SU-DHL-6 (cell line): ENCODE measurements around the gene KRTAP9-3.
"Not testable (repeated sequence)": the region's sequence is repeated elsewhere in the genome, so short reads cannot be mapped to it uniquely, and the experiment has no call there.

Source experiments
- H2AFZ ChIP-seq: fragments of 200-600 bp; sonication (generic); 2 replicates; pipeline ENCODE4 v1.6.1; 2014; ENCODE audit warnings: low read depth, mild to moderate bottlenecking, moderate library complexity, mixed read lengths, antibody characterized with exemption, low read length; ENCODE audit not compliant: severe bottlenecking
- H3F3A ChIP-seq: fragments of 200-600 bp; shearing (Covaris generic); 2 replicates; pipeline ENCODE4 v1.6.0; 2016; ENCODE audit warnings: antibody characterized with exemption, mild to moderate bottlenecking; ENCODE audit not compliant: insufficient read depth
- H3K27ac ChIP-seq: fragments of 200-600 bp; sonication (generic); 2 replicates; pipeline ENCODE4 v1.5.1; 2016; ENCODE audit warnings: low read depth, mild to moderate bottlenecking, low read length, moderate library complexity, mixed read lengths
- H3K27me3 ChIP-seq: fragments of 200-600 bp; sonication (generic), shearing (Covaris generic); 2 replicates; pipeline ENCODE4 v1.6.0; 2014; ENCODE audit warnings: mild to moderate bottlenecking, low read length
- H3K36me3 ChIP-seq: fragments of 200-600 bp; sonication (generic); 2 replicates; pipeline ENCODE4 v1.6.1; 2014; ENCODE audit warnings: mild to moderate bottlenecking, low read length, mixed read lengths
- H3K4me2 ChIP-seq: fragments of 300-600, 200-600 bp; shearing (Covaris generic), sonication (generic); 2 replicates; pipeline ENCODE4 v1.6.0; 2014; ENCODE audit warnings: low read length, low read depth, mild to moderate bottlenecking; ENCODE audit not compliant: poor library complexity, severe bottlenecking
- H3K4me3 ChIP-seq: fragments of 200-600 bp; sonication (generic); 2 replicates; pipeline ENCODE4 v1.5.1; 2014; ENCODE audit warnings: antibody characterized with exemption, low read length, mild to moderate bottlenecking, mixed read lengths; ENCODE audit not compliant: insufficient read depth, poor library complexity, severe bottlenecking
- H3K79me2 ChIP-seq: fragments of 200-600 bp; sonication (generic); 2 replicates; pipeline ENCODE4 v1.6.1; 2014; ENCODE audit warnings: mild to moderate bottlenecking, low read length, moderate library complexity; ENCODE audit not compliant: insufficient read depth
- H3K9ac ChIP-seq: fragments of 200-600 bp; sonication (generic); 2 replicates; pipeline ENCODE4 v1.7.0; 2014; ENCODE audit warnings: mild to moderate bottlenecking, low read length
- H3K9me2 ChIP-seq: fragments of 200-600 bp; sonication (generic); replicated peaks from 2 replicates; pipeline ENCODE4 v1.6.1; 2014; ENCODE audit warnings: low read length; ENCODE audit not compliant: insufficient read depth
- H3K9me3 ChIP-seq: fragments of 200-600 bp; sonication (generic); 2 replicates; pipeline ENCODE4 v1.6.1; 2014; ENCODE audit warnings: low read length, mixed read lengths; ENCODE audit not compliant: insufficient read depth
- H4K20me1 ChIP-seq: fragments of 200-600 bp; sonication (generic); 2 replicates; pipeline ENCODE4 v1.6.1; 2014; ENCODE audit warnings: low read depth, mild to moderate bottlenecking, antibody characterized with exemption, low read length, moderate library complexity, mixed read lengths
- EZH2phosphoT487 ChIP-seq: fragments of 200-600 bp; sonication (generic), shearing (Covaris generic); conservative IDR thresholded peaks from 2 replicates; pipeline ENCODE4 v1.6.1; 2018; ENCODE audit warnings: mild to moderate bottlenecking, antibody characterized with exemption, low read length, moderate library complexity, mixed read lengths
- TF ChIP-seq, protein P1 (sequence below): fragments of 200-600 bp; sonication (generic); IDR thresholded peaks from one replicate; pipeline ENCODE4 v1.5.1; 2017; ENCODE audit warnings: antibody characterized with exemption, mild to moderate bottlenecking, low read length, moderate library complexity; ENCODE audit not compliant: insufficient read depth, poor library complexity, severe bottlenecking

Gene KRTAP9-3

DNA sequence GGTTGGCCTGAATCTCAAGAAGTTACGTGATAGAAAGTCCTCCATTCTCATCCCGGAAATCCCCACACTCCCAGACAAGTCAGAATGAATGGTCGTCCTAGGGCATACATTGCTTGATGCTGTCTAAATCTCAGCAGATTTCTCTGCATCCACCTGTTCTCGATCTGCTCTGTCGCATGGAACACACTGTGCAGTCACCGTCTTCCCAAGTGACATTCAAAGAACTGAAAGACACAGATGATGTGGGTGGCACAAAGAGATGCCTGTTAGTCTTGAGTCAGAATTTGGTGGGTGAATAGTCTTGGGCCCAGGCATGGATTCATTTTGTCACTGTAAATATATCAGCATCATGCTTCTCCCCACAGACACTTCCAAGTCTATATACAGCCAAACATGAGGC, 518 bp upstream of the KRTAP9-3 start:
- H3K27ac ChIP-seq: no peak overlapping the region
- no peak overlapping the region for H3K4me2 ChIP-seq
- no peaks in the 10 kb centered on the region for H4K20me1 ChIP-seq
- no peaks in the 10 kb centered on the region for H3K9me2 ChIP-seq
- no peaks in the 10 kb centered on the region for H3K27me3 ChIP-seq
- H3K4me3 ChIP-seq: no peak overlapping the region
- H3K79me2 ChIP-seq: no peaks in the 10 kb centered on the region
- H3K9ac ChIP-seq: no peak overlapping the region
- H3K9me3 ChIP-seq: no peaks in the 10 kb centered on the region
- TF ChIP-seq, protein P1, sequence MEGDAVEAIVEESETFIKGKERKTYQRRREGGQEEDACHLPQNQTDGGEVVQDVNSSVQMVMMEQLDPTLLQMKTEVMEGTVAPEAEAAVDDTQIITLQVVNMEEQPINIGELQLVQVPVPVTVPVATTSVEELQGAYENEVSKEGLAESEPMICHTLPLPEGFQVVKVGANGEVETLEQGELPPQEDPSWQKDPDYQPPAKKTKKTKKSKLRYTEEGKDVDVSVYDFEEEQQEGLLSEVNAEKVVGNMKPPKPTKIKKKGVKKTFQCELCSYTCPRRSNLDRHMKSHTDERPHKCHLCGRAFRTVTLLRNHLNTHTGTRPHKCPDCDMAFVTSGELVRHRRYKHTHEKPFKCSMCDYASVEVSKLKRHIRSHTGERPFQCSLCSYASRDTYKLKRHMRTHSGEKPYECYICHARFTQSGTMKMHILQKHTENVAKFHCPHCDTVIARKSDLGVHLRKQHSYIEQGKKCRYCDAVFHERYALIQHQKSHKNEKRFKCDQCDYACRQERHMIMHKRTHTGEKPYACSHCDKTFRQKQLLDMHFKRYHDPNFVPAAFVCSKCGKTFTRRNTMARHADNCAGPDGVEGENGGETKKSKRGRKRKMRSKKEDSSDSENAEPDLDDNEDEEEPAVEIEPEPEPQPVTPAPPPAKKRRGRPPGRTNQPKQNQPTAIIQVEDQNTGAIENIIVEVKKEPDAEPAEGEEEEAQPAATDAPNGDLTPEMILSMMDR: no peak
- no peak for TF ChIP-seq EZH2phosphoT487
- no peaks in the 10 kb centered on the region for H3K36me3 ChIP-seq
- H2AFZ ChIP-seq: no peak overlapping the region
- no peaks in the 10 kb centered on the region for H3F3A ChIP-seq

DNA sequence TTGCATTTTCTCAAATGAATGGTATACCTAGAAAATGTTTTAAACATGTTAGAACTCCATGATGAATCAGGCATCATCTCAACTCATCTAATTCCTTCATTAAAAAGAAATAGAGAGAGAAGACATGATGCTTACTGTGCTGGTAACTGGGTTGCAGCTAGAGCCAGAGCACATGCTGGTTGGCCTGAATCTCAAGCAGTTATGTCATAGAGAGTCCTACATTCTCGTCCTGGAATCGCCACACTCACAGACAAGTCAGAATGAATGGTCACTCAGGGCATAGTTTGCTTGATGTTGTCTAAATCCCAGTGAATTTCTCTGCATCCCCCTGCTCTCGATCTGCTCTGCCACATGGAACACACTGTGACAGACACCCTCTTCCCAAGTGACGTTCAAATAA, 4.9 kb downstream of the KRTAP9-3 start:
- not testable (repeated sequence) for H3F3A ChIP-seq, H3K27ac ChIP-seq, H3K9me2 ChIP-seq, H3K79me2 ChIP-seq, H3K4me2 ChIP-seq, H3K9ac ChIP-seq, H2AFZ ChIP-seq, H4K20me1 ChIP-seq, H3K4me3 ChIP-seq, H3K36me3 ChIP-seq, H3K9me3 ChIP-seq, H3K27me3 ChIP-seq

DNA sequence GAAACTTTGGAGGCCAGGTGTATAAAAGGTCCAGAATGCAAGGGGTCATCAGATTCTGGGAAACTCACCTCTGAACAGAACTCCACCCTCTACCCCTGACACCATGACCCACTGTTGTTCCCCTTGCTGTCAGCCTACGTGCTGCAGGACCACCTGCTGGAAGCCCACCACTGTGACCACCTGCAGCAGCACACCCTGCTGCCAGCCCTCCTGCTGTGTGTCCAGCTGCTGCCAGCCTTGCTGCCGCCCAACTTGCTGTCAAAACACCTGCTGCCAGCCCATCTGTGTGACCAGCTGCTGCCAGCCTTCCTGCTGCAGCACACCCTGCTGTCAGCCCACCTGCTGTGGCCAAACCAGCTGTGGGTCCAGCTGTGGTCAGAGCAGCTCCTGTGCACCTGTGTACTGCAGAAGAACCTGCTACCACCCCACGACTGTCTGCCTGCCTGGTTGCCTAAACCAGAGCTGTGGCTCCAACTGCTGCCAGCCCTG, 5.7 kb downstream of the KRTAP9-3 start, which contains the start of gene KRTAP9-8:
KRTAP9-8 (plus strand) TSS at position 51 of the 489 bp plus-strand sequence; CDS start at position 104, 53 bp downstream.
- H3K36me3 ChIP-seq, H3K9me2 ChIP-seq, H2AFZ ChIP-seq, H4K20me1 ChIP-seq, H3K9ac ChIP-seq, H3K27me3 ChIP-seq, H3F3A ChIP-seq, H3K9me3 ChIP-seq, H3K4me2 ChIP-seq, H3K79me2 ChIP-seq, H3K4me3 ChIP-seq, H3K27ac ChIP-seq: not testable (repeated sequence)

DNA sequence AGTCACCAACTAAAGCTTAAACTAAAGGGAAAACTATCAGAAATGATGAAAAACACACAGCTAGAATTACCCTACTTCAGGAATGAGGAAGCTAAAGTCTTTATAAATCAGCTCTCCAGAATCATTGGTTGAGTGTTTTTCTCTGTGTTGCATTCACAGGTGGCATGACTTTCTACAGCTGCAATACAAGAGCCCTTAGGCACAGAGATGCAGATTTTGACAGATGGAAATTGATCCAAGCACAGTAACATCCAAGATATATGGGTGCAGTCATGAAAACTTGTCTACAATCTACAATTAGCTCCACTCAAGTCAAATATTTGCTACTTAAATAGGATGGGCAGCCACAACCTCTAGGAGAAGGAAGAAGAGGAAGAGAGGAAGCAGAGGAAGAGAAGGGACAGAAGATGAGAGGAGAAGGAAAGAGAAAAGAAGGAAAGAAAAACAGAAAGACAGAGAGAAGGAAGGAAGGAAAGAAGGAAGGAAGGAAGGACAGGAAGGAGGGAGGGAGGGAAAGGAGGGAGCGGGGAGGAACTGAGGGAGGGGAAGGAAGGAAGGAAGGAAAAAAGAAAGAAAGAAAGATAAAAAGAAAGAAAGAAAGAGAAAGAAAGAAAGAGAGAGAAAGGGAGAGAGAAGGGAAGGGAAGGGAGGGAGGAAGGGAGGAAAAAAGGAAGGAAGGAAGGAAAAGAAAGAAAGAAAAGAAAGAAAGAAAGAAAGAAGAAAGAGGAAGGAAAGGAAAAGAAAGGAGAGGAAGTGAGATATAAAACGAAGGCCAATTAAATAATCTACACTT, 14.9 kb downstream of the KRTAP9-3 start:
- not testable (repeated sequence) for H2AFZ ChIP-seq, H3K9ac ChIP-seq, H3K9me2 ChIP-seq, H3F3A ChIP-seq, H3K36me3 ChIP-seq, H3K79me2 ChIP-seq, H3K9me3 ChIP-seq, H4K20me1 ChIP-seq, H3K4me3 ChIP-seq, H3K4me2 ChIP-seq, H3K27me3 ChIP-seq, H3K27ac ChIP-seq

DNA sequence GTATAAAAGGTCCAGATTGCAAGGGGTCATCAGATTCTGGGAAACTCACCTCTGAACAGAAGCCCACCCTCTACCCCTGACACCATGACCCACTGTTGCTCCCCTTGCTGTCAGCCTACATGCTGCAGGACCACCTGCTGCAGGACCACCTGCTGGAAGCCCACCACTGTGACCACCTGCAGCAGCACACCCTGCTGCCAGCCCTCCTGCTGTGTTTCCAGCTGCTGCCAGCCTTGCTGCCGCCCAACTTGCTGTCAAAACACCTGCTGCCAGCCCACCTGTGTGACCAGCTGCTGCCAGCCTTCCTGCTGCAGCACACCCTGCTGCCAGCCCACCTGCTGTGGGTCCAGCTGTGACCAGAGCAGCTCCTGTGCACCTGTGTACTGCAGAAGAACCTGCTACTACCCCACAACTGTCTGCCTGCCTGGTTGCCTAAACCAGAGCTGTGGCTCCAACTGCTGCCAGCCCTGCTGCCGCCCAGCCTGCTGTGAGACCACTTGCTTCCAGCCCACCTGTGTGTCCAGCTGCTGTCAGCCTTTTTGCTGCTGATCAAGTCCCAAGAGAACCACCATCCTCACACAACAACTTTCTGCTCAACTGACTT, 17.5 kb downstream of the KRTAP9-3 start, which contains the start of gene KRTAP9-4:
KRTAP9-4 (plus strand) TSS at position 51 of the 604 bp plus-strand sequence; CDS start at position 85, 34 bp downstream.
- not testable (repeated sequence) for H3K4me3 ChIP-seq, H3K27me3 ChIP-seq, H3K79me2 ChIP-seq

More for the DNA sequence above, 17.5 kb downstream of the KRTAP9-3 start, which contains the start of gene KRTAP9-4:
- H3K9me2 ChIP-seq, H3K36me3 ChIP-seq, H3K9ac ChIP-seq, H3K9me3 ChIP-seq, H2AFZ ChIP-seq, H3F3A ChIP-seq, H3K4me2 ChIP-seq, H3K27ac ChIP-seq, H4K20me1 ChIP-seq: not testable (repeated sequence)
